ENCODE data around the gene SEMA3G.

DNA sequence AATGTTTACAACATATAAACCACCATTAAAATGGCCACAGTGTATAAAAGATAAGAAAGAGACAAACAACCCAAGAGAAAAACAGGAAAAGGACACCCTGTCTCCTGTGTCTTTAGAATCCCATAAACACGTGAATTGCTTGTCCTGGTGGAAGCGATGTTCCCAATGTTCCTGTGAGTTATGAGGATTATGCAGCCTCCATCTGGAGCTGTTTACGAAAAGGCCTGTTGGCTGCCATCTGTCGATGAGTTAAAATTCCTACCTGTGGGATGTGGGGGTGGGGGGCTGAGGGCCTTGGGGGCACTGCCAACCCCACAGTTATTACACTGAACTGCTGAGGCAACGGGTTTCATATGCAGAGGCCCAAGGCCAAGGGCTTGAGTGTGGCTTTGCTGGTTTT, 24.1 kb upstream of the SEMA3G start:
- TF ChIP-seq SMC3 (IDR thresholded peaks at IDR 0.05), result no peak
- TF ChIP-seq USF2 (IDR thresholded peaks at IDR 0.05), result no peak
- TF ChIP-seq RFX5 (IDR thresholded peaks at IDR 0.05), result no peak
- TF ChIP-seq RNF2 (IDR thresholded peaks at IDR 0.05; ENCODE audit: borderline replicate concordance, low read depth), result no peak
- no peak for TF ChIP-seq POLR2AphosphoS2 (conservative IDR thresholded peaks at IDR 0.05; ENCODE audit: low read length)
- TF ChIP-seq, protein P1, sequence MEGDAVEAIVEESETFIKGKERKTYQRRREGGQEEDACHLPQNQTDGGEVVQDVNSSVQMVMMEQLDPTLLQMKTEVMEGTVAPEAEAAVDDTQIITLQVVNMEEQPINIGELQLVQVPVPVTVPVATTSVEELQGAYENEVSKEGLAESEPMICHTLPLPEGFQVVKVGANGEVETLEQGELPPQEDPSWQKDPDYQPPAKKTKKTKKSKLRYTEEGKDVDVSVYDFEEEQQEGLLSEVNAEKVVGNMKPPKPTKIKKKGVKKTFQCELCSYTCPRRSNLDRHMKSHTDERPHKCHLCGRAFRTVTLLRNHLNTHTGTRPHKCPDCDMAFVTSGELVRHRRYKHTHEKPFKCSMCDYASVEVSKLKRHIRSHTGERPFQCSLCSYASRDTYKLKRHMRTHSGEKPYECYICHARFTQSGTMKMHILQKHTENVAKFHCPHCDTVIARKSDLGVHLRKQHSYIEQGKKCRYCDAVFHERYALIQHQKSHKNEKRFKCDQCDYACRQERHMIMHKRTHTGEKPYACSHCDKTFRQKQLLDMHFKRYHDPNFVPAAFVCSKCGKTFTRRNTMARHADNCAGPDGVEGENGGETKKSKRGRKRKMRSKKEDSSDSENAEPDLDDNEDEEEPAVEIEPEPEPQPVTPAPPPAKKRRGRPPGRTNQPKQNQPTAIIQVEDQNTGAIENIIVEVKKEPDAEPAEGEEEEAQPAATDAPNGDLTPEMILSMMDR (IDR thresholded peaks at IDR 0.05), result no peak
- no peak for TF ChIP-seq ZFP36 (IDR thresholded peaks at IDR 0.05; ENCODE audit: borderline replicate concordance, partially characterized antibody)
- TF ChIP-seq MAX (IDR thresholded peaks at IDR 0.05), result no peak
- no peak for TF ChIP-seq POLR2A (IDR thresholded peaks at IDR 0.05; ENCODE audit: low read length)
- no peak for TF ChIP-seq HEYL (CRISPR knock-in tag; IDR thresholded peaks at IDR 0.05)
